ENCODE results near the gene COQ8B. TPM values are rescaled to one million over a fixed set of nuclear protein-coding genes. Genes with fewer than 3 reads are reported as not detected.

COQ8B gene
- total RNA-seq, 1 donor from 2014 or later = 20.9 TPM

DNA sequence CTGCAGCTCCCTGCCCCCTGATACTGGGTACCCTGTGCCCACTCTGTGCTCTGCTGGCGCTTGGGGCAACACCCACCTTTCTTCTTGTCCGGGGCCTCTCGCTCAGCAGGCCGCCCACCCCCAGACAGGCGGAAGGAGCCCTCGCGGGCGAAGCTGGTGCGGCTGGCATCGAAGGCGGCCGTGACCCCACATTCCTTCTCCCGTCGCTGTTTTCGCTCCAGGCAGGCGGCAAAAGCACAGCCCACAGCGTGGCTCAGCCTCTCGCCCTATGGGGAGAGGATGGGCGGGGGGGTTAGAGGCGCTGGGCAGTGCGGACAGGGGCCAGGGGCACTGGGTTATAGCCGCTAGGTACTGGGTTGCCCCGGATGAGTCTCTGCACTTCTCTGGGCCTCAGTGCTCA, 39.5 kb downstream of the COQ8B start:
- TF ChIP-seq, protein P1, sequence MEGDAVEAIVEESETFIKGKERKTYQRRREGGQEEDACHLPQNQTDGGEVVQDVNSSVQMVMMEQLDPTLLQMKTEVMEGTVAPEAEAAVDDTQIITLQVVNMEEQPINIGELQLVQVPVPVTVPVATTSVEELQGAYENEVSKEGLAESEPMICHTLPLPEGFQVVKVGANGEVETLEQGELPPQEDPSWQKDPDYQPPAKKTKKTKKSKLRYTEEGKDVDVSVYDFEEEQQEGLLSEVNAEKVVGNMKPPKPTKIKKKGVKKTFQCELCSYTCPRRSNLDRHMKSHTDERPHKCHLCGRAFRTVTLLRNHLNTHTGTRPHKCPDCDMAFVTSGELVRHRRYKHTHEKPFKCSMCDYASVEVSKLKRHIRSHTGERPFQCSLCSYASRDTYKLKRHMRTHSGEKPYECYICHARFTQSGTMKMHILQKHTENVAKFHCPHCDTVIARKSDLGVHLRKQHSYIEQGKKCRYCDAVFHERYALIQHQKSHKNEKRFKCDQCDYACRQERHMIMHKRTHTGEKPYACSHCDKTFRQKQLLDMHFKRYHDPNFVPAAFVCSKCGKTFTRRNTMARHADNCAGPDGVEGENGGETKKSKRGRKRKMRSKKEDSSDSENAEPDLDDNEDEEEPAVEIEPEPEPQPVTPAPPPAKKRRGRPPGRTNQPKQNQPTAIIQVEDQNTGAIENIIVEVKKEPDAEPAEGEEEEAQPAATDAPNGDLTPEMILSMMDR (conservative IDR thresholded peaks at IDR 0.05; ENCODE audit: low read depth, low read length) = no peak
- DNase-seq (ENCODE audit: low read depth) = no peak
- H3K4me3 ChIP-seq (ENCODE audit: low read depth, low read length) = no peak overlapping the region

DNA sequence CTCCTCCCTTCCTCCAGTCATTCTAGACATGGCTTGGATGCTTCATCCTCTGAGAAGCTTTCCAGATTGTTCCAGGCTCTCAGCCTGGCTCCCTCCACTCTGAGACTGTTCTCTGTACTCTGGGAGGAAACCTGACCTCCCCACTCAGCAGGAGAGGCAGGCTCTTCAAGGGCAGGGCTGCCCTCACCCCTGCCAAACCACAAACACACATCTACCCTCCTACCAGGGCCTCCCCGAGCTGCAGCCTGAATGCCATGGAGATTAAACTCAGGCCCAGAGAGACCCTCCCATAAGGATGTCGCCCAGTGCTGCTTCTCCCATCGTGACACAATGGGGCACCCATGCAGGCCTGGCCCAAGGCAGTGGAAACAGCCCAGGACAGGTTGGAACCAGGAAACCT, 42.4 kb downstream of the COQ8B start:
- TF ChIP-seq, protein P1 (conservative IDR thresholded peaks at IDR 0.05; ENCODE audit: low read depth, low read length) = no peak
- no peak overlapping the region for H3K4me3 ChIP-seq (ENCODE audit: low read depth, low read length)
- no peak for DNase-seq (ENCODE audit: low read depth)

DNA sequence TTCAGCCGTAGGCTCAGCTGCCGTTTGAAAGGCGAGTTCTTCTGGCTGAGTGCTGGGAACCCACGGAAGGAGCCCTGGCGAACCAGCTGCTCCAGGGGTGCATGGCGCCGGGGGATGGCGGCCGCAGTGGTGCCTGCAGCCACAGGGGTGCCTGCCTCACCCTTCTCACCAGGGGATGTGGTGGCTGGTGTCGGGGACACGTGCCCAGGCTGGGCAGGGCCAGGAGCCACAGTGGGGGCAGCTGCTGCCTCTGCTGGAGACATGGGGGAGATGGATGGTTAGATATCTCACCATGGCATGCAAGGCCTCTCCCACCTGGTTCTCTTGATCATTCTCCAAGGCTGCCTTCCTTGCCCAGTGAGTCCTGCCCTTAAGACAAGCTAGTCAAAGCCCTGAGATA, 43.3 kb downstream of the COQ8B start:
- H3K4me3 ChIP-seq (ENCODE audit: low read depth, low read length) = no peak overlapping the region
- TF ChIP-seq, protein P1 (conservative IDR thresholded peaks at IDR 0.05; ENCODE audit: low read depth, low read length) = no peak
- DNase-seq (ENCODE audit: low read depth) = no peak

DNA sequence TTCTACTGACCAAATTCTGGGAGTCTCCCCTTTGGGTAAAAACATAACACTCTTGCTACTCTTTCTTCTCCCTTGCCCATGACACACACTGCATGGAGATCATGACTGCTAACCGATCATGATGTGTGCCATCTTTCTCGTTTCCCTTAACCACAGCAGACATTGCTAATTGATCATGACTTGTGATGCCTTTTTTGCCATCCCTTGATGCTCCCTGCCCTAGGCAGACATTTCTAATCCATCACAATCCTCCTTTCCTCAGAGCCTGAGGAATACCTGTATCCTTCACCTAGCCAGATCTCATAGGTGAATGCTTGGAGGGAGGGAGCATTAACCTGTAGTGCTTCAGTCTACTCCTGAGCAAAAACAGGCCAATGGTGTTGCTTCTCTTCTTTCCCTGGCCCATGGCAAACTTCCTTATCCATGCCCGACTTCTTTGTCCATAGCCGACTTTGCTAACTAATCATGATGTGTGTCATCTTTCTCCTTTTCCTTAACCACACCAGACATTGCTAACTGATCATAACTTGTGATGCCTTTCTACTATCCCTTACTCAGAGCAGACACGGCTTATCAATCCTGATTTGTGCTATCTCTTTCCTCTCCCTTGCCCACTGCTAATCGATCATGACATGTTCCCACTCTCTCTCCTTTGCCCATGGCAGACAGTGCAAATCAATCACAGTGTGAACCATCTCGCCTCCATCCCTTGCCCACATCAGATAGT, 44.0 kb downstream of the COQ8B start:
- no peak for DNase-seq (ENCODE audit: low read depth)
- no peak overlapping the region for H3K4me3 ChIP-seq (ENCODE audit: low read depth, low read length)
- TF ChIP-seq, protein P1 (conservative IDR thresholded peaks at IDR 0.05; ENCODE audit: low read depth, low read length) = no peak

DNA sequence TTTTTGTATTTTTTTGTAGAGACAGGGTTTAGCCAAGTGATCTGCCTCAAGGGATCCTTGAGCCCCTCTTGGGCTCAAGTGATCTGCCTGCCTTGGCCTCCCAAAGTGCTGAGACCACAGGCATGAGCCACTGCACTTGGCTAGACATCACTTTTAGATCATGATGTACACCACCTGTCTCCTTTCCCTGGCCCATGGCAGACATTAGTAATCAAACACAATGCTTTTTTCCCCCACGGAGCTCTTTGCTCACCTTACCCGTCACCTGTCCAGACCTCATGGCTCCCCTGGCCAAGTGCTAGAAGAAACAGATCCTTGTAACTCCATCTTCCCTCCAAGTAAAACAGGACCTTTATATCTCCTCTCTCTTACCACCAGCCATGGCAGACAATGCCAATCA, 44.6 kb downstream of the COQ8B start:
- no peak overlapping the region for H3K4me3 ChIP-seq (ENCODE audit: low read depth, low read length)
- DNase-seq (ENCODE audit: low read depth) = no peak
- TF ChIP-seq, protein P1 (conservative IDR thresholded peaks at IDR 0.05; ENCODE audit: low read depth, low read length) = no peak

DNA sequence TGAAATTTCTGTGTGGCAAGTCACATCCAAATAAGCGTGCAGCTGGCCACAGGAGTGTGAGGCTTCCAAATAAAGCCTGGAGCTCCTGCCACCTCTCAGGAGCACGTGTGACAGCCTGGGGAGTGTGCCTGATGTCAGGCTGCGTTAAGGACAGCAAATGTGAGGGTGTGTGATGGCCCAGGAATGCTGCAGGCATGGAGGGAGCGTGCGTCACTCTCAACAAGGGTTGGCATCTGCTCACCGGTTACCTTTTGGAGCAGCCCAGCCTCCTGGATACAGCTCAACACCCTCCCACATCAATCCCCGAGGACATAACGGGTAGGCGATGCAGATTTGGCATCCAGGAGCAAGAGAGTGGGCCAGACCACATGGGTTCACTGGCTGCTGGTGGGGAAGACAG, 45.3 kb downstream of the COQ8B start:
- H3K4me3 ChIP-seq (ENCODE audit: low read depth, low read length) = no peak overlapping the region
- DNase-seq (ENCODE audit: low read depth) = no peak
- TF ChIP-seq, protein P1 (conservative IDR thresholded peaks at IDR 0.05; ENCODE audit: low read depth, low read length) = no peak

DNA sequence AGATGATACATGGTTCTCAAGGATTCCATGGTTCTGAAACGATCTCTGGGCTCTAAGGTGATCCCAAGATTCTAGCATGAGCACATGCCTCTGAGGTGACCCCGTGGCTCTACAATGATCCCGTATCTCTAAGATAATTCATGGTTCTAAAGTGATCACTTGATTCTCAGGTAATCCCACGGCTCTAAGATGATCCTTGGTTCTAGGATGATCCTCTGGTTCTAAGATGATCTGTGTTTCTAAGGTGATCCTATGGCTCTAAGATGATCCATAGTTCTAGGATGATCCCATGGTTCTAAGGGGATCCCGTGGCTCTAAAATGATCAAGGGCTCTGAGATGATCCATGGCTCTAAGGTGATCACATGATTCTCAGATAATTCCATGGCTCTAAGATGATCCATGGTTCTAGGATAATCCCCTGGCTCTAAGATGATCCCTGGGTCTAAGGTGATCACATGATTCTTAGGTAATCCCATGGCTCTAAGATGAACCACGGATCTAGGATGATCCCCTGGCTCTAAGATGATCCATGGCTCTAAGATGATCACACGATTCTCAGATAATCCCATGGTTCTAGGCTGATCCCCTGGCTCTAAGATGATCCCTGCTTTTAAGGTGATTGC, 47.6 kb downstream of the COQ8B start:
- no peak for DNase-seq (ENCODE audit: low read depth)
- TF ChIP-seq, protein P1 (conservative IDR thresholded peaks at IDR 0.05; ENCODE audit: low read depth, low read length) = no peak
- no peak overlapping the region for H3K4me3 ChIP-seq (ENCODE audit: low read depth, low read length)
